Femur (tissue), 1 donor: ENCODE measurements around the gene MATCAP1.

Experiments used
- DNase-seq: peaks from one replicate; pipeline ENCODE4 v3.0.0-alpha.2; 2017

MATCAP1 gene

DNA sequence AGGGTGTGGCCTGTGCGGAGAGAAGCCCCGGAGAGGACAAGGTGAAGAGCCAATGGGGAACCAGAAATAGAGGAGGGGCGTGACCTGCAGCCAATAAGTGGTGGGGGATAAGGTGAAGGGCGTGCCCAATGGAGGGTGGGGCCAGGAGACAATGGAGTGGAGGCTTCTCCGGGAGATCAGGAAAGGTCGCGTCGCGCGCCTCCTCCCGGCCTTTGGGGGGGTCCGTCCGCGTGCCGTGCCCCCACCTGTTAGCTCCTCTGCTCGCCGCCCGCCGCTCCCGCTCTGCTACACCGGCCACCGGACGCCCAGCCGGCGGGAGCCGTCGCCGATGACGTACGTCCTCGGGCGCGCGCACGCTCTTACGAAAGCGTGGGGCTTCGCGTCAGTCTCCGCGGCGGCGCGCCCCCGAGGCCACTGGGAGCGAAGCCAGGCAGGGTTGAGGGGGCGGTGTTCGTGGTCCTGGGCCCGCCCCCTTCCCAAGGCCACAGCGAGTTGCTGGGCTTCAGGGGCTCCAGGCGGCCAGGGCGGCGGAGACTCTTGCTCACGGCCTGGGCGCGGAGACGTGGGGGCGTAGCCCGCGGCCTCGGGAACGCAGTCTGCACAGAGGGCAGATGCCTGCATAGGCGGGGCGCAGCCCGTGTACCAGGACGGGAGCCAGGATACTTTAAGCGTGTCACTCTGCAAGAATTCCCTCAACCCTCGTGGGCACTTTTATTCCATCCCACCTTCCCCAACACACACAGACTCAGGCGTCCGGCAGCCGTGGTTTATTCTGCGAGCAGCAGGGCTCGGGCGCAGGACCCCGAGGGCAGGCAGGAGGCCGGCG is at the start of gene MATCAP1:
MATCAP1 (minus strand) TSS at position 337 of the 826 bp plus-strand sequence. CDS start 3,353 bp downstream, outside the sequence.
- peak; percentile 97 for DNase-seq

DNA sequence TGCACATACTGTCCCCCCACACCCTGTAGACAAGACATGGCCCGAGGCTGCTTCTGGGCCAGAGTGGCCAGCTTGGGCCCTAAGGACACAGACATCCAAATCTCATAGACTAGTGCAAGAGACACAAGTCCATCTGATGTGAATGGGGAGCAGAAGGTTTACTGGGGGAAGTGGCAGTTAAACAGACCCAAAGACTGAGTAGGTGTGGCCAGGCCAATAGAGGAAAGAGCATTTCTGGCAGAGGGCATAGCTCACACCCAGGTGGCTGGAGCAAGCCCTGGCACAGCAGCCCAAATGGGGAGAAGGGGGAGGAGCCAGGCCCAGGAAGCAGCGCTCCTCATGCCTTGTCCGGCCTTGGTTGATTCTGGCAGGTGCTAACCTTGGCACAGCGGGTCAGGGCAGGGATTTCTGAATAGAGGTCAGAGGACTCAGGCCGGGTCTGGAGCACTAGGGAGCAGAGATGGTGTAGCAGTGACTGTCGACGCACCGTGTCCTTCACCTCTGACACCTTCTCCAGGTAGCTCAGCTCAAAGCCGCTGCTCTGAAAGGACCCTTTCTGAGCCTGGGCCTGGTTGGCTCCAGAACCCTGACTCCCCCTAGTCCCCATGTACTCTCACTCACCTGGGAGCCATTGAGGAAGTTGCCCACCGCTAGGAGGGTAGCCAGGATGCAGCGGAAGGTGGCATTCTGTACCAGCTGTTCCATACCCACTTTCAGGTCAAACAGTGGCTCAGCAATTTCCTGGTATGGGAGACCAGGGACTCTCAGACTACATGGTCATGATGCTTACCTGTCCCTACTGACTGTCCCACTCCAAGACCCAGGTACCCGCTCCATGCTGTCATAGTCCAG is 47.3 kb upstream of the MATCAP1 start:
- DNase-seq, result no peak

DNA sequence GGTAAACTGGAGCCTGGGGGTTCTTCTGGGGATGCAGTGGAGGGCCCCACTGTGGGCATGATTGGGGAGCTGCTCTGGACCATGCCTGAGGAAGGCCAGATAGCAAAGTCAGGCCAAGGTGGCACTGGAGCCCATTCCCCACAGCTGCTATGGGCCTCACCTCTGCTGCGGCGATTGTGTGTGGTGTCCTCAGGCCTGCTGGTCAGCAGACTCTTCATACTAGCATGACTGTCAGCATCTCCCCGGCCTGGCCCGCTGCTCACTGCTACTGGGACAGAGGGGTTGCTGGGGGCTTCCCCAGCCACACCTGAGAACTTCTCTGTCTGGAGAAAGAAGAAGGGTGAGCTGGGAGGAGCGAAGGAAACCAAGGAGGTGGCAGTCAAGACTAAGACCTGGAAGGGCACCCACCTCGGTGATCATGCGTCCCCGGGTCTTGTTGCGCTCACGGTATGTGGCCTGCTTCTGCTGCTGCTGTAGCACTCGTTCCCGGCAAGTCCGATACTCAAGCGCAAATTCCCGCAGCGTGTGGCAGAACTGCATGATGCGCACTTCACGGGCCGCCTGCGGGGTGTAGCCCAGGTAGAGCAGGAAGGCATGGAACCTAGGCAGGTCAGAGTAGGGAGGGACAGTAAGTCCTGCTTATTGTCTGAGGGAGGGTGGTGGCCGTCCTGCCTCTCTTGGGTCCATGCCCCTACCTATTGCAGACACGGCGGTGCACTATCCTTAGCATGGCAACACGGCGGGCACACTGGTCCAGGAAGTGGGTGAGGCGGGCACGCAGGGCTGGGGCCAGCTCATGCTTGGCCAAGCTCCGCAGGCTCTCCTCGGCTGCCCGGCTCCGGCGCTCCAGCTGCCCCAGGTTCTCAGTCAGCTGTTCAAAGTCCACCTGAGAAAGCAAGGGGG is 46.4 kb upstream of the MATCAP1 start:
- DNase-seq, result no peak

DNA sequence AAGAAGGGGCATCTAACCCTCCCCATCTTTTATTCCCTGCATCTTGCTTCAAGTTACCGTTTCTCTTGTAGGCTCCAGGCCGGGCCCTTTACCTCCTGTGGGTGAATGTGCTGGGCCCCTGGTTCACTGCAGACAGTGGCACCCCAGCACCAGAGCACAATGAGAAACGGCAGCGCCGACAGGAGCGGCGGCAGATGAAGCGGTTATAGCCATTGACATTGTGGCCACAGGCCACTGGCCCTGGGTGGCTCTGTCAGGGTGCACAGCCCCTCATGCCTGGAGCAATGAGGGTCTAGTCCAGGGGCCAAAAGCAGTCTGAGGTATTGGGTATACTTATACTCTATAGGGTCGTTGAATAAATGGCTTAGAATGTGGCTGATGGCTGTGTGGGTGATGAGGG is 45.1 kb upstream of the MATCAP1 start:
- DNase-seq, result no peak

DNA sequence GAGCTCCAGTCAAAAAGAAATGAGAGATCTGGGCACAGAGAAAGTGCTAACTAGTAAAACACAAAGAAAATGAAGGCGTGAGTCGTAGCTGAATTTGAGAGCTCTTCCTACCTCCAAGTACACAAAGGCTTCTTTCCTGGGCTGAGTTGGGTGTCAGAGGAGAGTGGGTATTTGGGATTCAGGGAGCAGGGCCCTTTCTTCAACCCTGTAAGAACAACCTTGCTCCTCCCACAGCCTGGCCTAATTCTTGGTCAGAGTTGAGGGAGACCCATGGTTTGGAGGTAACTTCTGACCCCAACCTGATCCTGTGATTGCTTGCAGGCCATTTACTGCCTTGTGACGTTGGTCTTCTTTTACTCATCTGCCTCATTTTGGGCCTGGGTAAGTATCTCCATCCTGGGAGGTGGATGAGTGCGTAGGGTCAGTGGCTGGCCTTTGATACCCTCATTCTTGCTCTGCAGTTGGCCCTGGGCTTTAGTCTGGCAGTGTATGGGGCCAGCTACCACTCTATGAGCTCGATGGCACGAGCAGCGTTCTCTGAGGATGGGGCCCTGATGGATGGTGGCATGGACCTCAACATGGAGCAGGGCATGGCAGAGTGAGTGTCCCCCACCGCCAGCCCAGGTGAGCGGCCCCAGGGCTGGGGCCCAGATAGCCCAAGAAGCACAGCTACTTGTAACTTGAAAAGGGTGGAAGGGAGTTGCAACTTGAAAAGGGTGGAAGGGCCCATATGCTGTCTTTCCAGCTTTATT is 44.4 kb upstream of the MATCAP1 start:
- DNase-seq, result no peak

DNA sequence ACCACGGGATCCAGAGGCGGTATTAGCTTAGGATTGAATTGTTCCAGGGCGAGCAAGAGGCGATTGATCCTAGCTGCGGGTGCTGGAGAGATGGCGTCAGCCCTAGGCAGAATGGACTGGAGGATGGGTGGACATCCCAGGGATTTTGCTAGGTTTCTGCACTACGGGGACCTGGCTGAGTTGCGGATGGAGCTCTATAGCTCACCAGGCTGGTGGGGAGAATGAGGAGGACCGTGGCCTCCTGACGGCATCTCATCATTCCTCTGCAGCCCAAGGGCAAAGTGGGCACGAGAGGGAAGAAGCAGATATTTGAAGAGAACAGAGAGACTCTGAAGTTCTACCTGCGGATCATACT is 43.8 kb upstream of the MATCAP1 start:
- DNase-seq, result no peak

DNA sequence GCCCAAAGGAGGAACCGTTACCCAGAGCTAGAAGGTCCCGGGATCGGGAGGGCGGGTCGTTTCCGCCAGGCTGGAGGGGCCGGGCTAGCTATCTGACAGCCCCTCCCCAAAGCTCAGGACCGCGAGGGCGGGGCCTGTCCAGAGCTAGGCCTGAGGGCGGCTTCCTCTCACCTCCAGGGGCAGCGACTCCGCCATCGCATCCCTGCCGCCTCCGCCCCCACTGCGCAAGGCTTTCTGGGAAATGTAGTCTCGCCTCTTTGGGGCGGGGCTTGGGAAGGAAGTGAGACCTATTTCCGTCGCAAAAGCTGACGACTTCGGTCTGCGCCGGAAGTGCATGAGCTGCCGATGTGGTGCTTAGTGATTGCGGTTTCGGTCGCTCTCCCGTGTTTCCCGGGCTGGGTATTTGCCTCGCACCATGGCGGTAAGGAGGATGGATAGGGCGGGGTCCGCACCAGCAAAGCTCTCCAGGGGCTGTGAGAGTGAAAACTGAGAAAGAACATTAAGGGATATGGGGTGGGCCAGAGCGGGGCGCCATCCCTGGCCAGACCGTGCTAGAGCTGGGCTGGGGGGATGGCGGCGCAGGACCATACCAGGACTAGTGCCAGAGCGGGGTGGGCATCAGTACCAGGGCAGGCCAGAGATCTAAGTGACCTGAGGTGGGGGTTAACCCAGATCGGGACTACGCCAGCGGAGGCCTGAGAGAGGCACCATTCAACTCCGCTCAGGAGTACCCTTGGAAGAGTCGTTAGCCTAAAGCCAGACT is 43.2 kb upstream of the MATCAP1 start, which contains the start of gene TMEM208:
TMEM208 (plus strand) TSS at position 327 of the 763 bp plus-strand sequence; CDS start at position 416, 89 bp downstream.
- DNase-seq, result peak; percentile 99

DNA sequence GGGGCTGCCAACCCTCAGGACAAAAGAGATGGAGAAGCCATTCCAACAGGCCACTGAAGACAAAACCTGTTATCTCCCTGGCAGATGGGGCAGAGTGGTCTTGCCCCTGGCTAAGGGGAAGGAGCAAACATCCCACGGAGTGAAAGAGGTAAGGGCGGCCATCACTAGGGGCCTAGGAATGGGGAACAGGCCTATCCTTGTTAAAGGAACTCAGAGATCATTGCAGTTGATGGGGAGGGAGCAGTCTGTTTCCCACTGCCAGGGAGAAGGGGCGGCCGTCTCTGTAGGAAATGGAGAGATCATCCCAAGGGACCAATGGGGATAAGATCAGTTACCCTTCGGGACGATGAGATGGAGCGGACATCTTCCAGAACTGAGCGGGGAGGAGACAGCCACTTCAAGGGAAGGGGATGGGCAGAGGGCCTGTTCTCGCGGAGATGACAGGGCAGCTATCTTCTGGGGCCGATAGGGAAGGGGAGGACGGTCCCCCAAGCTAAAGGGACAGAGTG is 42.6 kb upstream of the MATCAP1 start:
- no peak for DNase-seq

DNA sequence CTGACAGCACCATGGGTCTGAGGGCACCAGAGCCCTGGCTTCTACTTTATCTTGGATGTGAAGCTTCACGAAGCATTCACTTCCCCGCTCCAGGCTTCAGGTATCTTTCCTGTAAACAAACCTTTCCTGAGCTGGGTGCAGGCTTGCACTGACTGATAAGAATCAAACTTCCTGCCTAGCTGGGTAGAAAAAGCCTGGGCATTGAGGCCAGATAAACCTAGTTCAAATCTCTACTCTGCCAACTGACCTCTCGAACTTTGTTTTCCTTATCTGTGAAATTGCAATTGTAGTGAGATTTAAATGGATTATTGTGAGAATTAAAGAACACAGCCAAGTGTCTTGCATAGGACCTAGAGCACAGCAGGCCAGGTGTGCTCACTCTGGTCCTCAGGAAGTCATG is 40.2 kb upstream of the MATCAP1 start:
- DNase-seq, result no peak

DNA sequence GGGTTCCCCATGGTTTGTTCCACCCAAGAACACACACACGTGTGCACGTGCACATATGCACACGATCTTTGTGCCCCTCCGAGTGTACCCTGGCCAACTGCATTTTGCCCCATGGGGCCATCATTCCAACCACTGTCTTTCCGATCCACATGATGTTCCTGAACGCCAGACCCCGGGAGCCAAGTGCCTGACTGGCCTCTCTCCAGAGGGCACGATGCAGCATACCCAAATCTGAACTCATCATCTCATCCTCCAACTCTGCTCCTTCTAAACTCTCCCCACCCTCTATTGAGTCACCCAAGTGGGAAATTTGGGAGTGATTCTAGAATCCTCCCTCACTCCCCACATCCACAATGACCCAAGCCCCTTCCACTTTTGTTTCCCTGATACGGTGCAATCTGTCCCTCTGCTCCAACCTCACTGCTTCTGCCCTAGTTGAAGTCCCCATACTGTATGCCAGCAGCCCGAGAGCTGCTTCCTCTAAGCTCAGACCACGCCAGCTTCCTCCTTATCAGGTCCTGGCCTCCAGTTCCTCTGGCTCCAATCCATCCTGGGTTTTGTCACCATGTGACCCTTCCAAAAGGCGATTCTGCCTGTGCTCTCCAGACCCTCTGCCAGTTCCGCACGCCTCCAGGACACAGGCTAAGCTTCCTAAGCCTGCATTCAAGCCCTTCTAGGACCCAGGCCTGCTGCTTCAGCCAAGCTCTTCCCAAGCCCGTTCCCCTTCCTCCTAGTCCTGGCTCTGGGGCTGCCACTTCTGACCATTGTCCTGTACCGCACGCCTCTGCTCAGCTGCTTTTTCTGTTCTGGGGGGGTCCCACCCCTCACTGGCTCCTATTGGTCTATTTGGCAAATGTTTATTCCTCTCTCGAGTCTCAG is 33.1 kb upstream of the MATCAP1 start:
- no peak for DNase-seq

DNA sequence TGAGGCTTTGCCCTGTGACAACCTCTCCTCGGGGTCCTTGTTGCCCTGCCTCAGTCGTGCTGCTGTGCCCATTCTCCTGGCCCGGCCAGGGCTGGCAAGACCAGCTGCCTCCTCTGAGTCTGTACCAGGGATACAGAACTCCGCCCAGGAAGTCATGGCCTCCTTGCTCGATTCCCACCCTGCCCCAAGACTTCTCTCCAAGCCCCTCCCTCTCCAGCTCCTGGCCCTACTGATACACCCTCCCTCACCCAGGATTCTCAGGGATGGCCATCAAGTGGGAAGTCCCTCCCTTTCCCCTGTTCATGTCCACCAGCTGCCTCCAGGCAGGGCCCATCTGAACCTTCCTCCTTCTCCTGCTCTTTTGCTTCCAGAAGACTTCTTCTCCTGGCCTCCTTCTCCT is 31.9 kb upstream of the MATCAP1 start:
- DNase-seq, result no peak

DNA sequence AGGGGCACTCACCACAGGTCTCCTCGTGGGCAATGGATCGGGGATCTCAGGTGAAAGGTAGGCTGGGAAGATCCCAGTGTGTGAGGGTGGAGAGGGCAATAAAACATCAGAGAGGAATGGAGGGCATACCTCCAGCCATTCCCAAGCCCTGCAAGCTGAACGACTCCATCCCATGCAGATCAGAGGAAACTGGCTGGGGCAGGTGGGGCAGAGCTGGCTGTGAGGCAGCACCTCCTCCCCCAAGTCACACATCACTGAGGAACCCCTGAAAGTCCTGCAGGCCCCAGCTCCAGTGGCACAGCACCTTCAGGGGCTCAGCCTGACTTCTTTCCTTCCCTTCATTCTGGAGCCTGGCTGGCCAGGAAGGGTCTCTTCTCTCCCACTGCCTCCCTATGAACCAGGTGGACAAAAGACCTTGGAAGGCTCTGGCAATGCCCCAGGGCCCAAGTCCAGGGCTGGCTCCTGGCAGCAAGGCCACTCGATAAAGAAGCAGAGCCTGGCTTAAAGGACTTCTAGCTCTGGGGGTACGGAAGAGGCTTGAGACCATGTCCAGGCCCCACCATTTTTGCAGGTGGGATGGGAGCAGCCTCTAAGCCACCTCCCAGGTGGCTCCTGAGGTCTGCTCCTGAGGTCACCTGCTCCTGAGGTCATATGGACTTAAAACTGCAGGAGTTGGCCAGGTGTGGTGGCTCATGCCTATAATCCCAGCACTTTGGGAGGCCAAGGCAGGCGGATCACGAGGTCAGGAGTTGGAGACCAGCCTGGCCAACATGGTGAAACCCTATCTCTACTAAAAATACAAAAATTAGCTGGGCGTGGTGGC is 29.6 kb upstream of the MATCAP1 start:
- DNase-seq, result no peak

DNA sequence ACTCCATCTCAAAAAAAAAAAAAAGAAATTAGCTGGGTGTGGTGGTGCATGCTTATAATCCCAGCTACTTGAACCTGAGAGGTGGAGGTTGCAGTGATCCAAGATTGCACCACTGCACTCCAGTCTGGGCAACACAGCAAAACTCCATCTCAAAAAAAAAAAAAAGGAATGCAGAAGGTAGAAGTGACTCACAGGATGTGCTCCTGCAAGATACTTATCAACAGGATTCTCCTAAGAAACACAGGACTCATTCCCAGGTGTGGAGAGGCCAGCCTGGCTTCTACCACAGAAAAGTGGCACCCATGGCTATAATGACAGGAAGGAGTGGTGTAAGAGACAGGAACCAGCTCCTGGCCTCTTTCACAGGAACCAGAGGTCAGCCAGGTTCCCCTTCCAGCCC is 29.0 kb upstream of the MATCAP1 start:
- no peak for DNase-seq

DNA sequence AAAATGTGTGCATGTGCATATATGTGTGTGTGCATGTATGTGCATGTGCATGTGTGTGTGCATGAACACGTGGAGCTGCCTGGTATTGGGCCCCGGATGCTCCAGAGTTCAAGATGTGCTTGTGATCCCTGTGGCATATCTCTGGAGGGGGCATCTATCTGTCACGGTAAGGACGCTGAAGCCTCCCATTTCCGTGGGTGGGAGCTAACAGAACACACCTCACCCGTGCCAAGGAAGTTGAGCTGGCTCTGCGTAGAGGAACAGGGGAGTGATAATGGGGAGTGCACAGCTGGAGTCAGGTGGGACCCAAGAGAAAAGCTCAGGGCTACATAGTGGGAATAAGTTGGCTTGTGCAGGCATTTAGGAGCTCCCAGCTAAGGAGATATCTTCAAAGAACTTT is 27.9 kb upstream of the MATCAP1 start:
- DNase-seq, result no peak

DNA sequence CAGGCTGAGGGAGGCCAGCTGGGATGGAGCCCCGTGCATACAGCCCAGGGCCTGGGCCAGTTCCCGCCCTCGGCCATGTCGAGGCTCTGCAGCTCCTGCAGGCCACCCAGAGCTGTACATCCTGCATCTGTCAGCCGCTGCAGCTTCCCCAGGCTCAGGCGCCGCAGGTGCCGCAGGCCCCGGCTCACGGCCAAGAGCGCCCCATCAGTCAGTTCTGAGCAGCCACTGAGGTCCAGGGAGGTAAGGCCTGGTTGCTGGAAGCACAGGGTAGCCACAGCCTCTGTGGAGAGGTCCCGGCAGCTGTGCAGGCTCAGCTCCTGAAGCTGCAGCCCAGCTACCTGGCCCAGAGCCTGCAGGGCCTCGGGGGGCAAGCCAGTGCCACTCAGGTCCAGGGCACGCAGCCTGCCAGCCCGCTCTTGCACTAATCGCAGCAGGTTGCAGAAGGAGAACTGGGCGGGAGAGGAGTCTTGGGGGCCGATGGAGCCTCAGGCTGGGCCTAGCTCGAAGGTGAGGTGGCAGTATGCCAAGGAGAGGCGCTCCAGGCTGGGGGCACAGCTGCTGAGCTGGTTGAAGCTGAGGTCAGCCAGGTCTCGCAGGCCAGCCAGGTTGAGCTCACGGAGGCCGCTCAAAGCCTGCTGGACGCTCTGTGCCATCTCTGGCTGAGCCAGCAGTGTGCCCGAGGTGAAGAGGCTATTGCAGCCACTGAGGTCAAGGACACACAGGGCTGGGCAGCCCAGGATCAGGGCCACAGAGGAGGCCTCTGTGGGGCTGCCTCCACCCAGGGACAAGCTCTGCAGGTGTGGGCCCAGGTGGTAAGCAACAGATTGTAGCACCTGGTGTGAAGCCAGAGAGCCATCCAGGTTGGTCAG is 26.5 kb upstream of the MATCAP1 start:
- no peak for DNase-seq

DNA sequence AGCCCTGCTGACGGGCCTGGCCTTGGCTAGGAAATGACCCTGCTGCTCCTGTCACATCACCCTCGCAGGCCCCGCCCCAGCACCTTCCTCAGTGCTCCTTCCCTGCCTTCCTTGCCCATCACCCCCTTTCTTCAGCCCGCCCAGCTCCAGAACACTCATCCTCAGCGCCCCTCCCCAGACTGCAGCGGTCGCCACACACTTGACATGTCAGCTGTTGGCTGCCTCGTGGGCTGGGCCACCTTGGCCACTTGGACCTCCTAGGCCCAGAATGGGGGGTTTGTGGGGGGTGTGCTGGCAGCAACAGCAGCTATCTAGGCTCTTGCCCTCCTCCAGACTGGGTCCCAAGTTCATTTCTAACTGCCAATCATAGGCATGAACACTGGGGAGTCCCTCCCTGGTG is 25.8 kb upstream of the MATCAP1 start:
- no peak for DNase-seq

DNA sequence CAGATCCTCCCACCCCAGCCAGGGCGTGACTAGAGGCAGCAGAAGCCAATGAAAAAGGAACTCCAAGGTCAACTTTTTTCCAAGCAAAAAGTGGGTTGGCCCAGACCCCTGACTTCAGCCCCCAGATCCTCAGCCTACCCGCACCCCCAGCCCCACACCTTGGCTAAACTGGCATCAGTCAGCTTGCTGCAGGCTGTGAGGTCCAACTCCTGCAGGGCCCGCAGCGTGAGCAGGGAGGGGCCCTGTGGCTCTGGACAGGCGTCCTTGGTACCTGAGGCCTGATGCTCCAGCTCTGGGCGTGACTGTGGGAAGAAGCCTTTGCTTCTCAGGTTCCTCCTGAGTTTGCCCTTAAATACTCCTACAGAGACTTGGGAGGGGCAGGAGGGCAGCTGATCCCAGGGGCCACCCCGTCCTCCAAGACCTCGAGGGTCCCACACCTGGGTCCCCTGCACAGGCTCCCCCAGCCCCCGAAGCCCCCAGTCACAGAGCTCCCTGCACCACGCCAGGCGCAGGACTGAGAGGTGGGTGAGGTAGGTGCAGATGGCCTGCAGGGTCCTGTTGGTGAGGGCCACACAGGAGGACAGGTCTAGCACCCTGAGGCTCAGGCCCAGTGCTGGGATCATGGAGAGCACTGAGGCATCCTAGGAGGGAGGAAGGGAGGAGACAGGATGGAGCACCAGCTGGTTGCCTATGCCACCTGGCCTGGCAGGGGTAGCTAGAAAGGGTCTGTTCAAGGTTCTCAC is 24.6 kb upstream of the MATCAP1 start:
- DNase-seq, result no peak
